Colonic mucosa (tissue), 4 donors: ENCODE measurements around the gene TRIM3. TPM values are rescaled to one million over a fixed set of nuclear protein-coding genes. Genes with fewer than 3 reads are reported as not detected.

Source experiments
- DNase-seq: peaks from one replicate; pipeline ENCODE4 v3.0.0-alpha.2; 2020
- H3K27ac ChIP-seq: fragments of 200-600 bp; one replicate; pipeline ENCODE4 v1.8.0; 2021
- H3K27me3 ChIP-seq: fragments of 200-600 bp; one replicate; pipeline ENCODE4 v1.8.0; 2021
- H3K36me3 ChIP-seq: fragments of 200-600 bp; one replicate; pipeline ENCODE4 v1.8.0; 2021
- H3K4me1 ChIP-seq: fragments of 200-600 bp; one replicate; pipeline ENCODE4 v1.8.0; 2021; ENCODE audit warnings: mild to moderate bottlenecking
- H3K4me3 ChIP-seq: fragments of 200-600 bp; one replicate; pipeline ENCODE4 v1.8.0; 2021
- H3K9ac ChIP-seq, 2 donors: one replicate each; pipeline ENCODE4 v1.7.0; 2013; ENCODE audit warnings: control low read depth in 2 of 2, low read depth in 2 of 2, low read length in 2 of 2
- H3K9me3 ChIP-seq: fragments of 200-600 bp; one replicate; pipeline ENCODE4 v1.8.0; 2021
- CTCF ChIP-seq: fragments of 200-600 bp; IDR thresholded peaks from one replicate; pipeline ENCODE4 v1.8.0; 2022; ENCODE audit warnings: antibody characterized with exemption, mild to moderate bottlenecking
- intact Hi-C: fragments of 100-400 bp; cut with DNase I; formaldehyde crosslinking; loops from one replicate; pipeline ENCODE4 v1.14.1; 2022
- total RNA-seq, 2 donors: library from RNA; stranded (reverse); fragmentation: NEBNext Ultra II Directional in 1 of 2; extraction: Animal tissue kit (Norgen Biotek cat#: 25700) in 1 of 2; gene quantifications; one replicate each; pipeline ENCODE4 v1.2.1, GENCODE V29; 2021
- donor health status: healthy.
- donor health status: DM: no; HTN: no; CAD: no.
- donor health status: DM: no; HTN: no; CAD: no.

The TRIM3 gene
- total RNA-seq, 2 donors from 2014 or later: 30.0 to 59.0 TPM

GRCh38 chr11:6497069-6497839 lies 23.5 kb upstream of the TRIM3 start, which contains the start of gene DNHD1:
Gene DNHD1, plus strand, starts transcription at chr11:6497280. Its CDS starts 936 bp downstream, at chr11:6498216.
- H3K27me3 ChIP-seq: no peaks in the 10 kb centered on the region
- H3K9ac ChIP-seq: peak within 1 kb of the TSS in 1 of 2 donors; percentile 30
- no peak for DNase-seq
- no peaks in the 10 kb centered on the region for H3K4me1 ChIP-seq
- no peak for TF ChIP-seq CTCF
- intact Hi-C loops: no loop called here
- H3K36me3 ChIP-seq: no peaks in the 10 kb centered on the region
- no peaks in the 10 kb centered on the region for H3K9me3 ChIP-seq
- H3K27ac ChIP-seq: no peak within 1 kb of the TSS
- no peak within 1 kb of the TSS for H3K4me3 ChIP-seq

GRCh38 chr11:6489306-6489705 lies 15.6 kb upstream of the TRIM3 start:
- no peak for TF ChIP-seq CTCF
- Histone ChIP-seq H3K9ac (no peak overlapping the region), H3K4me3 (no peak overlapping the region), H3K36me3 (no peaks in the 10 kb centered on the region), H3K4me1 (no peaks in the 10 kb centered on the region), H3K27ac (peak overlapping the region; percentile 59), H3K27me3 (no peaks in the 10 kb centered on the region), H3K9me3 (no peaks in the 10 kb centered on the region)
- intact Hi-C loops: no loop called here
- no peak for DNase-seq

GRCh38 chr11:6488821-6489220 lies 15.1 kb upstream of the TRIM3 start:
- no peaks in the 10 kb centered on the region for H3K27me3 ChIP-seq
- no peak for TF ChIP-seq CTCF
- no peak overlapping the region for H3K9ac ChIP-seq
- intact Hi-C loops: no loop called here
- H3K27ac ChIP-seq: peak overlapping the region; percentile 59
- H3K4me1 ChIP-seq: no peaks in the 10 kb centered on the region
- no peaks in the 10 kb centered on the region for H3K36me3 ChIP-seq
- H3K4me3 ChIP-seq: no peak overlapping the region
- no peak for DNase-seq
- no peaks in the 10 kb centered on the region for H3K9me3 ChIP-seq

GRCh38 chr11:6488342-6488741 lies 14.6 kb upstream of the TRIM3 start:
- TF ChIP-seq CTCF: no peak
- Histone ChIP-seq H3K36me3 (no peaks in the 10 kb centered on the region), H3K4me1 (no peaks in the 10 kb centered on the region), H3K4me3 (no peak overlapping the region), H3K9me3 (no peaks in the 10 kb centered on the region), H3K27me3 (no peaks in the 10 kb centered on the region), H3K9ac (no peak overlapping the region), H3K27ac (peak overlapping the region; percentile 59)
- DNase-seq: no peak
- intact Hi-C loops: no loop called here

DNA sequence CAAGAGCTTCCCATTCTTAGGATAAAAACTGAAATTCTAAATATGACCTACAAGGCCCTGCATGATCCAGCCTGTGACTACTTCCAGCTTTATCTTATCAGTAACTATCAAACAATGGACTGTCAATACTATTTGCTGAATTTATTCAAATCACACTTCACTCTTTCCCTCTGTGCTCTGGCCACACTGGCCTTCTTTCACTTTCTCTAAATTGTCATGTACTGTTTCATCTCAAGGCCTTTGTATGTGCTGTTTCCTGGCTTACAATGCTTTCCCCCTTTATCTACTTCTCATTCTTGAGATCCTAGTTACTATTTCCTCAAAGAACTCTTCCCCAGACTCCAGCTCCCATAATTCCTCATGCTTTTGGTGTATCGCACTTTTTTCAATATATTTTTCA lies 13.2 kb upstream of the TRIM3 start:
- Histone ChIP-seq H3K4me1 (peaks cover 10% of the 10 kb centered on the region), H3K27ac (peak overlapping the region; percentile 29)
- intact Hi-C loops: no loop called here

More for the DNA sequence above, 13.2 kb upstream of the TRIM3 start:
- no peak for TF ChIP-seq CTCF
- no peaks in the 10 kb centered on the region for H3K27me3 ChIP-seq
- no peaks in the 10 kb centered on the region for H3K9me3 ChIP-seq
- no peak for DNase-seq
- no peak overlapping the region for H3K9ac ChIP-seq
- H3K4me3 ChIP-seq: no peak overlapping the region
- H3K36me3 ChIP-seq: no peaks in the 10 kb centered on the region
